NAMALWA (cell line): Measurements from ENCODE around the gene SPAG4.

Experiments
- DNase-seq: peaks from one replicate; pipeline ENCODE4 v3.0.0-alpha.2; 2015; ENCODE audit warnings: low spot score

Gene SPAG4

GRCh38 chr20:35615667-35616464, at the start of gene SPAG4:
Gene SPAG4, plus strand, starts transcription at chr20:35615829. Its CDS starts 175 bp downstream, at chr20:35616004.
- peak; percentile 79 for DNase-seq

GRCh38 chr20:35568645-35569044, 47.0 kb upstream of the SPAG4 start:
- DNase-seq = peak; percentile 37

DNA sequence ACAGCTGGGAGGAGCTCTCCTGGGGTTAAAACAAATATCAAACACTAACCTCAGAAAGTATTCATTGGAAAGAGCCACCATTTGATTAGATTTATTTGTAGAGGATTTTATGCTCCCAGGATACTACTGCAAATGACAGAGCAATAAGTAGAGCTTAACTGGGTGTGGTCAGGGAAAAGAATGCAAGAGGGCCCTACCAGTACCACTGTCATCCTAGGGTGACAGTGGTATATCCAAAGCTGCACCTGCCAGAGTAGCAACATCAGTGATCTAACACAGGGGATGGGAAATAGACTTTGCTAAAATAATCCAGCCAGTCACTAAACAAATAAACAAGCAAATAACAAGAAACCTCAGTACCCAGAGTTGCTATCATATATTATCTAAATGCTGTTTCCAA, 44.1 kb upstream of the SPAG4 start:
- DNase-seq = no peak

DNA sequence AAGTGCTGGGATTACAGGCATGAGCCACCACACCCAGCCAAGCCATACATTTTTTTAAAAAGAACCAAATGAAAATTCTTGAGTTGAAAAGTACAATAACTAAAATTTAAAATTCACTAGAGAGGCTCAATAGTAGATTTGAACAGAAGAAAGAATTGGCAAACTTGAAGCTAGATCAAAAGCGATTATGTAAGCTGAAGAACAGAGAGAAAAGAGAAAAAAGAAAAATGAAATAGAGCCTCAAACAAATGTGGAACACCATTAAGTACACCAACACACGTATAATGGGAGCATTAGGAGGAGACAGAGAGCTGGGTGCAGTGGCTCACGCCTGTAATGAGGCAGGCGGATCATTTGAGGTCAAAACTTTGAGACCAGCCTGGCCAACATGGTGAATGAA, 42.8 kb upstream of the SPAG4 start:
- DNase-seq = no peak

GRCh38 chr20:35575958-35576357, 39.7 kb upstream of the SPAG4 start:
- no peak for DNase-seq

GRCh38 chr20:35576816-35577215, 38.8 kb upstream of the SPAG4 start:
- DNase-seq = no peak

DNA sequence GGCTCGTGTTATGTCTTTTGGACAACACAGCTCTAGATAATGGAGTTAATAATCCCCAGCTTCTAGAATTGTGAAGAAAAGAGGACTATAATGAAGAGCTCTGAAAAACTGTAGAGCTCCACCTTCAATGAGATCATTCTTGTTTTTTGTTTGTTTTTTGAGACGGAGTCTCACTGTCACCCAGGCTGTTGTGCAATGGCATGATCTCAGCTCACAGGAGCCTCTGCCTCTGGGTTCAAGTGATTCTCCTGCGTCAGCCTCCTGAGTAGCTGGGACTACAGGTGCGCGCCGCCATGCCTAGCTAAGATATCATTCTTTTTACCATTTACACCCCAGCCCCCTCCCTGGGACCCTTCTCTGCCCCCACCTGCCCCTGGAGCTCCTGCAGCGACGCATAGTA, 37.2 kb upstream of the SPAG4 start:
- no peak for DNase-seq

- DNase-seq = no peak
Observed at GRCh38 chr20:35579196-35579595, 36.4 kb upstream of the SPAG4 start.

DNA sequence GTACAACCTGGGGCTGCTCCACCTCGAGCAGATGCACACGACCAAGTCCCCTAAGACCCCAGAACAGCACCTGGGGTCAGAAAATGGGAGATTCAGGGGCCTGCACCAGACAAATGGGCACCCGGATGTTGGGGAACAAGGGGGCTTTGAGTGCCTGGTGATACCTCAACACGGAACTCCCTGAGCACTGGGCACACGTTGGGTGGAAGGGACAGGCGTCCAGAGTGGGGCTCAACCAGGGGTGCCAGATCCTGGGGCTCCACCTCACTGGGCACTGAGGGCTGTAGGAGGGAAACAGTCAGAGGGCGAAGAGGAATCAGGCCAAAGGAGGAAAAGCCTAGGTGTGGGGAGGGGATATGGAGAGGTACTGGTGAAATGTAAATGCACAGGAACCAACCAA, 33.5 kb upstream of the SPAG4 start:
- no peak for DNase-seq

GRCh38 chr20:35582741-35583404, 32.8 kb upstream of the SPAG4 start:
- no peak for DNase-seq

DNA sequence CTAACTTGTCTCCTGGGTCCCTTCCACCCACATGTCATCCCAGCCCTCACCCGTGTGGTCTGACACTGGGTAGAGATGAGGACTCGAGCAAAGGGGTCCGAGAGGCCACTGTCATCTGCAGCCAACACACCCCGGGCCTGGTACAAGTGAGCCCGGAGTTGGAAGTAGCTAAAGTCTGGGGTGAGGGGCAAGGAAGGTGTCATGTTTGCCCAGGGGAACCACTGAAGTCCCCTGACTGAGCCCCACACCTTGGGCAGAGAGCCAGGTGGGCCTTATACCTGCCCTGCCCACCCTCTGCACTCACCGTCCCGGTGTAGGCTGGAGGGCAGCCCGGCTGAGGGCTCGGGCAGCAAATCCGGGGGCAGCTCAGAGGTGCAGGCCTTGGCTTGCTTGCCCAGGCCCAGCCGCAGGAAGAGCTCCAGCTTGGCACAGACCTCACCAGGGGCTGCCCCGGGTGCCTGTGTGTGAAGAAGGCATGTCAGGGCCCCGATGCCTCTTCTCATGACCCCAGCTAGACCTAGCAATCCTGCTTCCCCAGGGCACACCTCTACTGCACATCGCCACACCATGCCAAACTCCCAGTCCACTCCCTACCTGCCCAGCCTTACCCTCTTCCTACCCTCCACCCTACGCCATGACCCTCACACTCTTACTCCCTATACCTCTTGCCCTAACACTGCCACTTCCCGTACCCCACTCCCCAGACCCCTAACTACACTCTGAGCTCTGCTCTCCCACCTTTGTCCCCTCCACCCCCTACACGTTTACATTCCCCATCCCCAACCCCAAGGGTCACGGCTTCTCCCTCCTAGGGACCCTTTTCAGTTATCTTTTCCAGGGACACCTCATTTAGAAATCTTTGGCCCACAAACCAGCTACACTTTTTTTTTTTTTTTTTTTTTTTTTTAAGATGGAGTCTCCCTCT, 31.7 kb upstream of the SPAG4 start:
- DNase-seq = no peak

GRCh38 chr20:35586751-35587425, 28.7 kb upstream of the SPAG4 start:
- no peak for DNase-seq

DNA sequence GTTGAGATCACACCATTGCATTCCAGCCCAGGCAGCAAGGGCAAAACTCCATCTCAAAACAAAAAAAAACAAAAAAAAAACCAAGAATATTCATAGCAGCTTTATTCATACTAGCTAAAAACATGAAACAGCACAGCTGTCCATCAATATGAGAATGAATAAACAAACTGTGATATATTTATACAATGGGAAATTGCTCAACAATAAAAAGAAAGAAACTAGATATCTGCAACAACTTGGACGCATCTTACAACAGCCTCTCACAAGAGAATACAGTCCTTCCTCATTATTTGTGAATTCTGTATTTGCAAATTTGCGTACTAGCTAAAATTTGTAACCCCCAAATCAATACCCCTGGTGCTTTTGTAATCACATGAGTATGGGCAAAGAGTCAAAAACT, 28.2 kb upstream of the SPAG4 start:
- DNase-seq = no peak

DNA sequence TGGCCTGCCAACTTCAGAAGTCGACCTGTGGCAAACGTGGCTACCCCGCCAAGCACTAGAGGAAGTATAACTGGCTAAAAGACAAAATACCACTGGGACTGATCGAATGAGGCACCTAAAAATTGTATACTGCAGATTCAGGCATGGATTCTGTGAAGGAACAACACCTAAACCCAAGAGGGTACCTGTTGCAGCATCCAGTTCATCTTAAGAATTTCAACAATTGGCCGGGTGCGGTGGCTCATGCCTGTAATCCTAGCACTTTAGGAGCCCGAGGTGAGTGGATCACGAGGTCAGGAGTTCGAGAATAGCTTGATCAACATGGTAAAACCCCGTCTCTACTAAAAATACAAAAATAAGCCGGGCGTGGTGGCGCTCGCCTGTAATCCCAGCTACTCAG, 27.2 kb upstream of the SPAG4 start:
- no peak for DNase-seq

GRCh38 chr20:35592339-35592974, 23.2 kb upstream of the SPAG4 start:
- no peak for DNase-seq

GRCh38 chr20:35595456-35595855, 20.2 kb upstream of the SPAG4 start:
- DNase-seq = no peak

- DNase-seq = no peak
Observed at GRCh38 chr20:35595901-35596300, 19.7 kb upstream of the SPAG4 start.

DNA sequence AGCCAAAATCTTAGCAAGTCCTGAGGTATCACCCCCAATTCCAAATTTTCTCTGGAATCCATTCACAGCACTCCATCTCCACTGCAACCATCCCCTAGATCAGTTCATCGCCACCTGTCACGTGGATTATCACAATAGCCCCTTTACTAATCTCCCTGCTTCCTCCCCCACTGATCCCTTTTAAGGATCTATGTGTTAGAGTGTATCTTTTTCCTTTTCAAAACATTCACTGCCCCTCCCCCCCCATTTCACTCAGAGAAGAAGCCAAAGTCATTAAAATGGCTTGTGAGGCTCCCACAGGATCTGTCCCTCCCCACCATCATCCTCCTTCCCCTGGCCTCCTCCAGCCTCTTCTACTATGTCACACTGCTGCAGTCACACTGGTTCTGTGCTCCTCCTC, 18.4 kb upstream of the SPAG4 start:
- no peak for DNase-seq

GRCh38 chr20:35598476-35598875, 17.2 kb upstream of the SPAG4 start:
- DNase-seq = no peak

DNA sequence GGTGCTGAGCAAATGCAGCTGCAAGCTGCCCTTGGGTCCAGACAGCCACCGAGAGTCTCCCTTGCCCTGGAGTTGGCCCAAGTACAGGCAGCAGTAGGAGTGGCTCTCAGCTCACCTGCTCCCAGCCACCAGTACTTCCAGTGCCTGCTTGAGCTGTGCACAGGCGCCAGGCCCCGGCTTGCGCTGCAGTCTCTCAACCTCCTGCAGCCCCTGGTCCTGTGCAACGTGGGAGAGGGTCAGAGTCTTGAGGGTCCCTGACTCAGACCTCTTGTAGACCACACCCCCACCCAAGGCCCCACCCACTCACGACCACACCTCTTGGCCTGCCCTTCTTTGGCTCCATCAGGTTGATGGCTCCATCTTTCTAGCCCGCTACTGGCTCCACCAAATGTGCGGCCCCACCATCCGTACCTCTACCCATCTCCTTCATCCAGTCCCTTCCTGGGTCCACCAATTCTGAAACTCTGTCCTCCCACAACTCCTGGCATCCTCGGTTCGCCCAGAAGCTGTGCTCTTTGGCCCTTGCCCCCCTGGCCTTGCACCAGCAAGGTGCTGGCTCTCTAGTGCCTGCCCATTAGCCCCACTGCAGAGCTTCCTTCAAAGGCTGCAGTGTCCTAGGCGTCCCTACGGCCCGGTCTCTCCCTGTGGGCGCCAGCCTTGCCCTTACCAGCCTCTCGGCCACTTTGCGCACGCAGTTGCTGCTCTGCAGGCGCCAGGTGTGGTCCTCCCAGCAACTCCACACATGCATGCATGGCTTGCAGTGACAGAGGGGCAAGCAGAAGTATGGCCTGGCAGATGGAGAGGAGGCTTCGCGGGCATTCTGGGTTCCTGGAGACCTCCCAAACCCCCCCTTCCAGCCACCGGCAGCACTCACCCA, 16.5 kb upstream of the SPAG4 start:
- DNase-seq = no peak

DNA sequence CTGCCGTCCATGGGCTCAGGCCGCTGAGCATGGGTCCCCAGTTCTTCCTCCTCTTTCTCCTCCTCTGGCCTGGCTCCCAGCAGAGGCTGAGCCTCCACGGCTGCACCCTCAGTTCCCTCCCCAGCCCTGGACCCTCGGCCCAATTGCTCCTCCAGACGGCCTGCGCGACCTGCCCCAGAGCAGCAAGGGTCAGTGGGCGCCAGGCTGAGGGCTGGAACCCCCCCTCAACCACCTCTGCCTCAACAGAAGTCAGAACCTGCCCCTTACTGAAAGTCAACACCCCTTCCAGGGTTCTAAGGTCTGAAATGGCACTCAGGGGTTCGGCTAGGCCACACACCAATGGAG, 15.9 kb upstream of the SPAG4 start:
- no peak for DNase-seq
